ENCODE data around the gene CFAP73.

The CFAP73 gene

GRCh38 chr12:113149361-113150150, at the start of gene CFAP73:
Gene CFAP73, plus strand, starts transcription at chr12:113149724. Its CDS starts 134 bp downstream, at chr12:113149858.
- H3K27me3 Mint-ChIP-seq = peaks cover 28% of the 10 kb centered on the region
- no peak for ATAC-seq
- H3K27ac Mint-ChIP-seq = peak within 1 kb of the TSS; percentile 34

DNA sequence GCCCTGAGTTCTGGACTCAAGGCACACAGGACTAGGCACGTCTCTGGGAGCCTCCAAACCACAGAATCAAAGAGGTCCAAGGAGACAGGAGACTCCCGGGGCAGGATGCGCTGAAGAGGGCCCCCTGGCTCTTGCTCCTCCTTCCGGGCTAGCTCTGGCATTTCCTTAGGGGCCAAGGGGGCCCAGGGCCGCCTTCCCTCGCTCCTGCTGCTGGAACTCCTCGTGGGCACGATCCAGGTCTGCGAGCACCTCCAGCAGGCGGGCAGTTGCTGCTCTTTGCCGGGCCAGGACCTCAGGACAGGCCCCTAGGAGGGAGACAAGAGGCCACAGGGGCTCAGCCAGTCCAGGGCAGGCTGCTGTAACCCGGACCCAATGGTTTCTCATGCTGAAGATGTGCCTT, 49.8 kb upstream of the CFAP73 start:
- Mint-ChIP-seq H3K36me3 (peaks cover 18% of the 10 kb centered on the region), H3K4me1 (peaks cover 20% of the 10 kb centered on the region), H3K9me3 (no peaks in the 10 kb centered on the region), H3K27ac (peak overlapping the region; percentile 54), H3K27me3 (no peaks in the 10 kb centered on the region), H3K4me3 (peak overlapping the region; percentile 46)
- ATAC-seq = no peak

More at GRCh38 chr12:113149361-113150150, at the start of gene CFAP73:
- Mint-ChIP-seq H3K4me3 (no peak within 1 kb of the TSS), H3K9me3 (peaks cover 3% of the 10 kb centered on the region), H3K36me3 (no peaks in the 10 kb centered on the region), H3K4me1 (peaks cover 24% of the 10 kb centered on the region)

DNA sequence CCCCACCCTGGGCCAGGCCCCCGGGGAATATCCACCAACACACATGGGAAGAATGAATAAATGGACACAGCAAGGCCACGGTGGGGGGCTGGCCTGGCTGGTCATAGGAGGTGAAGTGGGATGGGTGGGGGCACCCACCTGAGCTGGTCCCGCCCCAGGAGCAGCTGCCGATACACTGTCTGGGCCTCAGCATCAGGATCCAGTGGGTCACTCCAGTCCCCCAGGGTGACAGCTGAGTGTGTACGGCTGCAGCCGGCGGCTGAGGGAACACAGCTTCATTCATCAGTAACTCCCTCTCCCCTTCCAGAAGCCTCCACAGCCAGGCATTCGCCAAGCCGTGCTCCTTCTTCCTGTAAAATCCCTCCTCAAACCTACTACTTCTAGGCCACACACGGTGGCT, 47.8 kb upstream of the CFAP73 start:
- Mint-ChIP-seq H3K4me1 (peaks cover 26% of the 10 kb centered on the region), H3K27ac (no peak overlapping the region), H3K27me3 (no peaks in the 10 kb centered on the region), H3K36me3 (peaks cover 28% of the 10 kb centered on the region), H3K4me3 (no peak overlapping the region), H3K9me3 (no peaks in the 10 kb centered on the region)
- no peak for ATAC-seq

DNA sequence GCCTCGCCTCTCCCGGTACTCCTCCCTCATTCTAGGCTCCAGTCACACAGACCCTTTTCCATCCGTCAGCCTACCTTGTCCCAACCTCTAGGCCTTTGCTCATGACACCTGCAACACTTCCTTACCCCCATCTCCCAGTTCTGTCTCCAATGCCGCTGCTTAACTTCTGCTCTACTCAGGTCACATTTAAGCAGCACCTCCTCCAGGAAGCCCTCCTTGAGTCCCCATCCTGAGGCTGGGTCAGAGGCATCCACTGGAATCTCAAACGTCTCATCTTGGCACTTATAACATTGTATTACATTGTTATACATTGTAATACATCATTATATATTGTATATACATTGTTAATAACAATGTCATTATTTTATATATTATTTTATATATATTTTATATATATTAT, 46.7 kb upstream of the CFAP73 start:
- Mint-ChIP-seq H3K27me3 (no peaks in the 10 kb centered on the region), H3K4me3 (no peak overlapping the region), H3K9me3 (no peaks in the 10 kb centered on the region), H3K36me3 (peaks cover 37% of the 10 kb centered on the region), H3K4me1 (peaks cover 26% of the 10 kb centered on the region), H3K27ac (no peak overlapping the region)
- no peak for ATAC-seq

GRCh38 chr12:113103756-113104450, 45.6 kb upstream of the CFAP73 start:
- peak overlapping the region; percentile 50 for H3K27ac Mint-ChIP-seq
- peak overlapping the region; percentile 65 for H3K4me3 Mint-ChIP-seq
- peak; percentile 77 for ATAC-seq
- H3K9me3 Mint-ChIP-seq = no peaks in the 10 kb centered on the region
- H3K4me1 Mint-ChIP-seq = peaks cover 16% of the 10 kb centered on the region
- no peaks in the 10 kb centered on the region for H3K27me3 Mint-ChIP-seq
- peaks cover 39% of the 10 kb centered on the region for H3K36me3 Mint-ChIP-seq

- Mint-ChIP-seq H3K27me3 (no peaks in the 10 kb centered on the region), H3K4me1 (peaks cover 16% of the 10 kb centered on the region), H3K9me3 (no peaks in the 10 kb centered on the region), H3K4me3 (no peak overlapping the region), H3K36me3 (peaks cover 29% of the 10 kb centered on the region), H3K27ac (no peak overlapping the region)
- no peak for ATAC-seq
Observed at GRCh38 chr12:113104953-113105510, 44.5 kb upstream of the CFAP73 start.

- no peaks in the 10 kb centered on the region for H3K9me3 Mint-ChIP-seq
- ATAC-seq = no peak
- H3K4me1 Mint-ChIP-seq = peaks cover 16% of the 10 kb centered on the region
- H3K36me3 Mint-ChIP-seq = peaks cover 29% of the 10 kb centered on the region
- H3K27ac Mint-ChIP-seq = no peak overlapping the region
- no peak overlapping the region for H3K4me3 Mint-ChIP-seq
- H3K27me3 Mint-ChIP-seq = no peaks in the 10 kb centered on the region
Observed at GRCh38 chr12:113105606-113106271, 43.8 kb upstream of the CFAP73 start.

DNA sequence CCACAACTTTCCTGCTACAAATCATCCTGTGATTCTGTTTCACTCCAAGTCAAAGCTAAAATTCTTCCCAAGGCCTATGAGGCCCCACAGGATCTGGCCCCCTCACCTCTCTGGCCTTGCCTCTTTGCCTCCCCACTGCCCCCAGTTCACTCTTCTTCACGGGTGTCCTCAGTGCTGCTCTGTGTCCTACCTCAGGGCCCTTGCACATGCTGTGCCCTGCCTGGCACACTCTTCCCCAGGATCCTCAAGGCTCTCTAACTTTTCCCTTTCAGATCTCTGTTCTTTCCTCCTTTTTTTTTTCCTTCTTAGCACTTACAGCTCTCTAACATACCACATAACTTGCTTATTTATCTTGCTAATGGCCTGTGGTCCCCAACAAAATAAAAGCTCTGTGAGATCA, 43.2 kb upstream of the CFAP73 start:
- peaks cover 16% of the 10 kb centered on the region for H3K4me1 Mint-ChIP-seq
- H3K27ac Mint-ChIP-seq = no peak overlapping the region
- no peak for ATAC-seq
- H3K27me3 Mint-ChIP-seq = no peaks in the 10 kb centered on the region
- H3K4me3 Mint-ChIP-seq = no peak overlapping the region
- peaks cover 34% of the 10 kb centered on the region for H3K36me3 Mint-ChIP-seq
- no peaks in the 10 kb centered on the region for H3K9me3 Mint-ChIP-seq

DNA sequence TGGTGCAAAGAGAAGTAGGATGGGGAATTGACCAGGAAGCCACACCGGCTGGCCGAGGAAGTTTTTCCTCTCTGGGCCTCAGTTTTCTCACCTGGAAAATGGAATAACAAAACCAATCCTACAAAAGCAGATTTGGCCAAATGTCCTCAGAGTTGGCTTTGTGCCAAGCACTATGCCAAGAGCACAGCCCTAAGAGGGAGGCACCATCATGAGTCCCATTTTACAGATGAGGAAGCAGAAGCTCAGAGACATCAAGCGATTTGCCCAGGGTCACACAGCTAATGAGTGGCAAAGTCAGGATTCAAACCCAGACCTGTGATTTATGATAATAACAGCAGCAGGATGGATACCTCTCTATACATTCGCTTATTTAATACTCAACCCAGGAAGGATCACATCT, 41.2 kb upstream of the CFAP73 start:
- Mint-ChIP-seq H3K9me3 (no peaks in the 10 kb centered on the region), H3K4me1 (peaks cover 16% of the 10 kb centered on the region), H3K4me3 (no peak overlapping the region), H3K36me3 (peaks cover 48% of the 10 kb centered on the region), H3K27me3 (peaks cover 13% of the 10 kb centered on the region), H3K27ac (no peak overlapping the region)
- ATAC-seq = no peak

DNA sequence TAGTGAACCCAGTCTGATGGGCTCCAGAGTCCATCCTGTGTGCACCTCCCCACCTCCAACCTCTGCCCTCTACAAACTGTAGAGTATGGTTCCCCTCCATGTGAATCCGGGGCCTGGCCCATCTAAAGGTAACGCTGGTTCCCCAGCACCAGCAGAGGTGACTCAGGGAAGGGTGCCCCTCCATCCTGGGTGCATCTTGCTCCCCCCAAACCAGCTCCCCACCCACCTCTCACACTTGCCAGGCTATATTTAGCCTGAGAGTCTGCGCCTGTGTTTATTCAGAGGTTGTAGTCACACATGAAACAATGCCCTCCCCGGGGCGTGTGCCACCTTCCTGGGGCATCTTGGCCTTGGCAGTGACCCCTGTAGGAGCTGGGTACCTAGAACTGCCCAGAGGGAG, 40.2 kb upstream of the CFAP73 start:
- Mint-ChIP-seq H3K4me1 (peaks cover 9% of the 10 kb centered on the region), H3K36me3 (peaks cover 57% of the 10 kb centered on the region), H3K27me3 (peaks cover 23% of the 10 kb centered on the region), H3K9me3 (no peaks in the 10 kb centered on the region), H3K27ac (no peak overlapping the region), H3K4me3 (no peak overlapping the region)
- no peak for ATAC-seq

- Mint-ChIP-seq H3K27ac (no peak overlapping the region), H3K4me3 (no peak overlapping the region), H3K9me3 (no peaks in the 10 kb centered on the region), H3K27me3 (peaks cover 23% of the 10 kb centered on the region), H3K4me1 (peaks cover 3% of the 10 kb centered on the region), H3K36me3 (peaks cover 54% of the 10 kb centered on the region)
- ATAC-seq = no peak
Observed at GRCh38 chr12:113109872-113110599, 39.5 kb upstream of the CFAP73 start.

DNA sequence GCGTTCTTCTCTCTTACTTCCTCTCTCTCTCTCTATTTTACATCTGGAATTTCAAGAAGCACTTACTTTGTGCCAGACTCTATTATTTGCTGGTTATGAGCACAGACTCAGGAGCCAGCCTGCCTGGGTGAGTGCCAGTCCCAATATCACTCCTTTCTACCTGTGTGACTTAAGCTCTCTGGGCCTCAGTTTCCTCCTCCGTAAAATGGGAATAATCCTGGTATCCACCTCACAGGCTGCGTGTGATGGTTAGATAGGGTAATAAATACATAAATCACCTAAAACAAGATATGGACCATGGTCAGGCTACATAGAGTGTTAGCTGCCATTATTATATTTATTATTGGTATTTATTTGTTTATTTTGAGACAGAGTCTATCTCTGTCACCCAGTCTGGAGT, 38.3 kb upstream of the CFAP73 start:
- H3K27me3 Mint-ChIP-seq = peaks cover 23% of the 10 kb centered on the region
- no peak overlapping the region for H3K4me3 Mint-ChIP-seq
- ATAC-seq = no peak
- H3K27ac Mint-ChIP-seq = no peak overlapping the region
- H3K4me1 Mint-ChIP-seq = no peaks in the 10 kb centered on the region
- H3K9me3 Mint-ChIP-seq = no peaks in the 10 kb centered on the region
- peaks cover 46% of the 10 kb centered on the region for H3K36me3 Mint-ChIP-seq

DNA sequence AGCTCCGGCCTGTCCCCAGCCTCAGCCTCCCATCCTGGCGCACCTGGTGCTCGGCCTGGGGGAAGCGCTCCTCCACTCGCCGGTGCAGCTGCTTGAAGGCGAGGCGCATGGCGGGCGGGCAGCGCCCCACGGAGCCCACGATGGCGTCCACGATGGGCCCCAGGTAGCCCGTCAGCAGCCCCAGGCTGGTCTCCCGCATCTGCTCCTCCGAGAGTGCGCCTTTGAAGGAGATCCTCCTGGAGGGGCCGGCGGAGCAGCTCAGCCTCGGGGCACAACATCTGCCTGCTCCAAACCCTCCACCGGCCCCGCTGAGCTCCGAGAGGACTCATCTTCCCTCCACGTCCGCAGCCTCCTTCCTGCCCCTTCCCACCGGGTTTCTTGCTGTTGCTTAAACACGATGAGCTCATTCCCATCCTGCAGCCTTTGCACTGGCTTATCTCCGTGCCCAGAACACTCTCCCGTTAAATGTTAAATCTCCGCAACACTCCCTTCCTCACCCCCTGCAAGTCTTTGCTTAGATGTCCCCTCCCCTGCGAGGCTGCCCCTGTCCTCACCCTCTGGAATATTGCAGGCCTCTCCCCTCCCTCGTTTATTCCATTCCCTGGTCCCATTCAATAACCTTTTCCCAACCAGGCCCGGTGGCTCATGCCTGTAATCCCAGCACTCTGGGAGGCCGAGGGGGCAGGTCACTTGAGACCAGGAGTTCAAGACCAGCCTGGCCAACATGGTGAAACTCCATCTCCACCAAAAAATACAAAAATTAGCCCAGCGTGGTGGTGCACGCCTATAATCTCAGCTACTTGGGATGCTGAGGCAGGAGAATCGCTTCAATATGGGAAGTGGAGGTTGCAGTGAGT, 37.3 kb upstream of the CFAP73 start:
- H3K27me3 Mint-ChIP-seq = peaks cover 23% of the 10 kb centered on the region
- H3K4me3 Mint-ChIP-seq = no peak overlapping the region
- H3K4me1 Mint-ChIP-seq = no peaks in the 10 kb centered on the region
- ATAC-seq = no peak
- no peak overlapping the region for H3K27ac Mint-ChIP-seq
- no peaks in the 10 kb centered on the region for H3K9me3 Mint-ChIP-seq
- H3K36me3 Mint-ChIP-seq = peaks cover 42% of the 10 kb centered on the region

GRCh38 chr12:113113397-113113796, 36.1 kb upstream of the CFAP73 start:
- Mint-ChIP-seq H3K9me3 (no peaks in the 10 kb centered on the region), H3K4me3 (no peak overlapping the region), H3K4me1 (no peaks in the 10 kb centered on the region), H3K27ac (no peak overlapping the region), H3K36me3 (peaks cover 35% of the 10 kb centered on the region), H3K27me3 (peaks cover 23% of the 10 kb centered on the region)
- ATAC-seq = no peak
